GM10847 (cell line): ENCODE data around the gene SLC16A8.

Experiments used
- POLR2A ChIP-seq: IDR thresholded peaks from 2 replicates; pipeline ENCODE4 v1.6.1; 2011; ENCODE audit not compliant: insufficient read length; ENCODE audit errors: extremely low read depth

Gene SLC16A8

DNA sequence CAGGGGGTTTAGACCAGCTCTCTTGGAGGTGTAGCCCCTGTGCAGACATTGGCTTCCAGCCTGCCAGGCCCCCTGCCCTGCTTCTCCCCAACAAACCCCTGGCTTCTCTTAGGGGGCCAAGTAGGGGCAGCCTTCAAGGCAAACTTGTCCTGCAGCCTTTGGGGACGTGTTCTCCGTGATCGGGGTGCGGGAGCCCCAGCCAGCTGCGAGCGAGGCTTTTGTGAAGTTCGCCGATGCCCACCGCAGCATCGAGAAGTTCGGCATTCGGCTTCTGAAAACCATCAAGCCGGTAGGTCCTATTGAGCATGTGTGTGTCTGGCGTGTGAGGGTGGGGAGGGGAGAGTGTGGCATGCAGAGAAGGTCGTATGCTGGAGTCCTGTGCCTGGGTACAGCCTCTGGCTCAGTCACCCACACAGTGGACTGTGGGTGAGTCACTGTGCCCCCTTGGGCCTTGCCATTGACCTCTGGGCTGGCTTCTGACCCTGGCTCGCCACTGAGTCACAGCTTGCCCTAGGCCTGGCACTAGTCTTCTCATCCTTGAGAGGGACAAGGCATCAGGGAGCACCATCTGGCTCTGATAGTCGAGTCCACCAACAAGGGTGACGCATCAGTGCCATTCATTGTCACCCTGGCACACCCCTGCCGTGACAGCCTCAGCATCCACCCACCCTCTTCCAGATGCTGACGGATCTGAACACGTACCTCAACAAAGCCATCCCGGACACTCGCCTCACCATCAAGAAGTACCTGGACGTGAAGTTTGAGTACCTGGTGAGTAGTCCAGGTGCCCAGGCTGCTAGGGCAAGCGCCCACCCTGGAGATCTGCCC, 11.4 kb downstream of the SLC16A8 start:
- no peak for TF ChIP-seq POLR2A

- TF ChIP-seq POLR2A, result no peak
These were observed 12.3 kb downstream of the SLC16A8 start for GRCh38 chr22:38071421-38072321.

DNA sequence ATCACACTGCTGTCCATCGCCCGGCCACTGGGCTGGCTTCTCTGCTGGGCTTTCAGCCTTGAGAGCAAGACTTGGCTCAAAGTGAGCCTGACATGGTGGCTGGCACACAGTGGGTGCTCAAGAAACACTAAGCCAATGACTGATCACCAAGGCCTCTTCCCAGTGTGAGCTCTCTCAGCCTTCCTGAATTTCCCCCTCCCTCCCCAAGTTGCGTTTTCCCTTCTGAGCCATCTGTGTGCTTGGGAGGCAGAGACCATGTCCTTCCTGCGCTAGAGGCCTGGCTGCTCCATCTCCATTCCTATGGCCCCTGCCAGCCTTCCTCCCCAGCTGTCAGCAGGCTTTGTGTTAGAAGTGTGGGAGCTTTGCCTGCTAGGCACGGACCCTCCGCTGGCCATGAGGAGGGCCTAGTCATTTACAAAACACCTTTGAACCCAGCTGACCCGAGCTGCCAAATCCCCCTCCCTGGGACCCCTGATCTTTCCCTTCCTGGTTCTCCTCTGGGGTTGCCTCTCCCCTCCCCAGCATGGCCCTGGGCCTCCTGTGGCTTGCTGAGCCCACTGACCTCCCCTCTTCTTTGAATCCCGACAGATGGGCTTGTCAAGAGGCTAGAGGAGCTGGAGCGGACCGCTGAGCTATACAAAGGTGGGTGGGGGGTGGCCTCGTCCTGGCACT, 13.6 kb downstream of the SLC16A8 start:
- no peak for TF ChIP-seq POLR2A

GRCh38 chr22:38069372-38070249, 14.4 kb downstream of the SLC16A8 start:
- no peak for TF ChIP-seq POLR2A

GRCh38 chr22:38068641-38069371, 15.2 kb downstream of the SLC16A8 start:
- TF ChIP-seq POLR2A, result no peak

DNA sequence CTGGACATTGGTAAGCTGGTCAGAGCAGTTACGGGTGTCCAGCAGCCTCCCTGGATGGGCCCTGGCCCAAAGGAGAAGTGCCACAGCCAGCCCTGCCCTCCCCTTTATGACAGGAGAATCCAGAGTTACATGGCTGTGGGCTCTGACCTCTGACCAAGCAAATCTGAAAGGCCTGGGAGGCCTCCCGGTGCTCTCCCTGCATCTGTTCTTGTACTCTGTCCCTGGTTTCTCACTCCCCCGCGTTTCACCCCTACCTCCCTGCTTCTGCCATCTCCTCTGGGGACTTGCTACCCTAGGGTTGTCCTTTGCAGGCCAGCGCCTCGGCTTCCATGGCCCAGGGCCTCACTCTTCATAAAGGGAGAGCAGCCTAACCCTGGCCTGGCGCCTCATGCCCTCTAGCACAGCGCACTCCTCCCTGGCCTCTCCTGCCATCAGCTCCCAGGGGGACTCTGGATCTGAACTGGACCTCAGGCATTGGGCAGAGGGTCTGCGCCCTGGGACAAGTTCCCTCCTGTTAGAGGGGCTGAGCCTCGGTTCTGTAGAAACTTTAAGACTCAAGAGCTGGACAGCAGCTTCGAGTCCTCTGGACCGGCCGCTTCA, 16.1 kb downstream of the SLC16A8 start:
- no peak for TF ChIP-seq POLR2A

DNA sequence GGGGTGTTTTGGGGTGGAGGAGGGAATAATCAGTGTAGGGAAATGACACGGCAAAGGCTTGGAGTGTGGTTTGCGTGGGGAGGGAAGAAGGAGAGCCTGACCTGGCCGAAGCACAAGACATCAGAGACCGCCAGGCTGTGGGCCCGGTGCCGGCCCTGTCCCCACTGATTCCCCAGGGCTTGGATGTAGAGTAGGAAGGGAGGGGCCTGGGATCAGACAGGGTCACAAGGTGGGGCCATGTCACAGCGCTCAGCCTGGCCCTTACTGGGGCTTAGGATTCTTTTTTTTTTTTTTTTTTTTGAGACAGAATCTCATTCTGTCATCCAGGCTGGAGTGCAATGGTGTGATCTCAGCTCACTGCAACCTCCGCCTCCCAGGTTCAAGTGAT, 17.0 kb downstream of the SLC16A8 start:
- TF ChIP-seq POLR2A, result no peak

GRCh38 chr22:38066381-38067027, 17.5 kb downstream of the SLC16A8 start:
- TF ChIP-seq POLR2A, result no peak

DNA sequence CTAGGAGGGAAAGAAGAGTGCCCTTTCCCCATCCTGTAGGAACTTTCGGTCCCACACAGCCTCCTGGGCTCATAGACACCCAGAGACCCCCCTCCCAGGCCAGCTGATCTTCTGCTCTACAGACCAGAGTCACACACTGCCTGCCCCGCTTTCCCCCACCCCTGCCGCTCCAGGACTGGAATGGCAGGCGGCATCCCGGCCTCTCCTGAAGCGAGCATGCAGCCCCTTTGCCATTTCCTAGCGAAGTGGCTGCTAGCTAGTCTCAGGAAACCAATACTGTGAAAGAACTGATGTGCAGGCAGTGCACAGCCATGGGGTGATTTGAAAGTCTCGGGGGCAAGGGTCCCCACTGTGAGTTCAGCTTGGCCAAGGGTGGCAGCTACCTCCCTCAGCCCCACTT, 18.4 kb downstream of the SLC16A8 start:
- no peak for TF ChIP-seq POLR2A

DNA sequence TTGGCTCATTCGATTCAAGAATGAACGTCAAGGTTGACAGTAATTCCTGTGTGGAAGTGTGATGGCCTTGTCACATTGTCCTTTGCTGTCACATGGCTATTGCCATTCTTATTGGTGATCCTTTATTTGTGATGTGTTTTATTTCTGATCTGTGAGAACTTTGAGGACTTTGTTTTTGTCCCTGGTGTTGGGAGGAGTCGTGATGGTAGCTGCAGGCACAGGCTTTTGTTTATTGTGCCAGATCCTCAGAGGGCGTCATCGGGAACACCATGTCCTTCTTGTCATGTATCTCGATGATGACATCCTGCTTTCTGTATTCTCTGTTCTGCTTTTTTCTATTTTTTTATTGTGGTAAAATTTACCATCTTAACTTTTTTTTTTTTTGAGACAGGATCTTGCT, 21.2 kb downstream of the SLC16A8 start:
- no peak for TF ChIP-seq POLR2A

DNA sequence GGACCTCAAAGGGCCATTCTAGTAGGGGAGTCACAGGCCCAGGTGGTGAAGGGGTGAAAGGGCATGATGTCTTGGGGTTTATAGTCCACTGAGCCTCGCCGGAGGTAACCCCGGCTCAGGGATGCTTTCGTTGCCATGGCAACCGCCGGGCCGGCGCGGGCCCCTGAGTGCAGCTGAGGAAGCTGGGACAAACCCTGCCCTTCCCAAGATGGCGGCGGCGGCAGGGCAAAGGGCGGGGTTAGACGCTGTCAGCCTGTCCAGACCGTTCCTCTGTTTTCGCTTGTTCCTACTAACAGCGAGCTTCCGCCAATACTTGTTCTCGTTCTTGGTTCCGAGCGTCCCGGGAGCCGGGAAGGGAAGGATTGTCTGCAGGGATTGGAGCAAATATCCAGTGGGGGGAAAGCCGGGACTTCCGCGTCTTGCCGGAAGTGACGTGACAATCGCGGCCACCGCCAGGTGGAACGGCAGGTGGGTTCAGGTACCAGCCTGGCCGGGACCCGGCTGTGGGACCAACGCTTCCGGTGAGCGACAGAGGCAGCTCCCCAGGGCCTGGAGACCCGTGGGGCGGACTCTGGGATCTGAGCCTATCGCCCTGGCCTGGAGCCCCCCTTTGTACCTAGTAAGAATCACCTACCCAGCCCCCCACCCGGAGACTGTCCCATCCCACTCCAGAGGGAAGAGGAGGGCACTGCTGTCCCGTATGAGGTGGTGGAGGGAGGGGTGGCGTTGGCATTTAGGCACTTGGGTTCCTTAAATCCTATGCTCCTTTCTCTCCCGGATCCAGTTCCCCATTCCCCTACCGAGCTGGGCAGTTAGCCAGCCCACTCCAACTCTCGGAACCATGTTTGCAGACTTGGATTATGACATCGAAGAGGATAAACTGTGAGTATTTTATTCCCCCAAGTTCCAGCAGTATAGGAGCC, 26.8 kb downstream of the SLC16A8 start, which contains the start of gene PICK1:
PICK1 (plus strand) TSS at position 436 of the 923 bp plus-strand sequence; CDS start at position 842, 406 bp downstream.
- peak; percentile 38 for TF ChIP-seq POLR2A
